CD4-positive, alpha-beta T cell treated with Interleukin-2 at 100 ng/mL for 4 hours (primary cell): Measurements from ENCODE around the gene CMSS1.

ENCODE experiments used
- DNase-seq: peaks from one replicate; pipeline ENCODE4 v3.0.0-alpha.2; 2020; ENCODE audit warnings: low spot score

CMSS1 gene

GRCh38 chr3:100183608-100184125 lies 366.0 kb downstream of the CMSS1 start:
- no peak for DNase-seq

- DNase-seq = no peak
Observed at GRCh38 chr3:100184948-100185570, 367.4 kb downstream of the CMSS1 start.

GRCh38 chr3:100185847-100186246 lies 368.2 kb downstream of the CMSS1 start:
- DNase-seq = no peak

GRCh38 chr3:100189444-100189964 lies 371.8 kb downstream of the CMSS1 start:
- no peak for DNase-seq

- DNase-seq = no peak
Observed at GRCh38 chr3:100195375-100195774, 377.7 kb downstream of the CMSS1 start.

GRCh38 chr3:100197876-100198275 lies 380.2 kb downstream of the CMSS1 start:
- no peak for DNase-seq

GRCh38 chr3:100198579-100199269 lies 381.1 kb downstream of the CMSS1 start:
- no peak for DNase-seq

- no peak for DNase-seq
Observed at GRCh38 chr3:100205171-100205570, 387.5 kb downstream of the CMSS1 start.

GRCh38 chr3:100206687-100207086 lies 389.0 kb downstream of the CMSS1 start:
- no peak for DNase-seq

- DNase-seq = no peak
Observed at GRCh38 chr3:100207886-100208285, 390.2 kb downstream of the CMSS1 start.

GRCh38 chr3:100209169-100209568 lies 391.5 kb downstream of the CMSS1 start:
- DNase-seq = no peak

GRCh38 chr3:100209948-100210771 lies 392.5 kb downstream of the CMSS1 start:
- DNase-seq = peak; percentile 37

- DNase-seq = peak; percentile 30
Observed at GRCh38 chr3:100210772-100211135, 393.1 kb downstream of the CMSS1 start.

GRCh38 chr3:100213891-100214573 lies 396.4 kb downstream of the CMSS1 start:
- no peak for DNase-seq

- DNase-seq = no peak
Observed at GRCh38 chr3:100214574-100214964, 396.9 kb downstream of the CMSS1 start.

- no peak for DNase-seq
Observed at GRCh38 chr3:100216713-100217112, 399.1 kb downstream of the CMSS1 start.

GRCh38 chr3:100221159-100221558 lies 403.5 kb downstream of the CMSS1 start:
- no peak for DNase-seq

- no peak for DNase-seq
Observed at GRCh38 chr3:100225193-100225592, 407.5 kb downstream of the CMSS1 start.

GRCh38 chr3:100225883-100226282 lies 408.2 kb downstream of the CMSS1 start:
- DNase-seq = no peak

- no peak for DNase-seq
Observed at GRCh38 chr3:100226712-100227429, 409.2 kb downstream of the CMSS1 start.

GRCh38 chr3:100227511-100227921 lies 409.9 kb downstream of the CMSS1 start:
- no peak for DNase-seq
